SK-MEL-5 (cell line): ENCODE measurements around the gene PPM1B. TPM values are rescaled to one million over a fixed set of nuclear protein-coding genes. Genes with fewer than 3 reads are reported as not detected.
A peak's percentile ranks its signal among the peaks of the same experiment; 100 is the strongest.
"Not testable (repeated sequence)": the region's sequence is repeated elsewhere in the genome, so short reads cannot be mapped to it uniquely, and the experiment has no call there.

Experiments
- DNase-seq: peaks from one replicate; pipeline ENCODE4 v3.0.0-alpha.2; 2016; ENCODE audit warnings: low read depth, low spot score
- in situ Hi-C: cut with HindIII; loops from 2 replicates; pipeline ENCODE4 v1.10.0; 2016; ENCODE audit warnings: low sequenced_read_pairs, high pct_unique_total_duplicates, low pct_unique_long_range_greater_than_20kb
- total RNA-seq: library from RNA; depleted of rRNA; stranded (reverse); fragments of >200 nt; shearing (Covaris generic); gene quantifications from 2 replicates; pipeline ENCODE4 v1.2.3, GENCODE V29; 2014

The PPM1B gene
- total RNA-seq, 1 experiment from 2014 or later, result 25.2 TPM

GRCh38 chr2:44226753-44227152 is 58.1 kb downstream of the PPM1B start:
- no peak for DNase-seq
- in situ Hi-C loops, result no loop called here

GRCh38 chr2:44230378-44230777 is 61.7 kb downstream of the PPM1B start:
- in situ Hi-C loops, result no loop called here
- DNase-seq, result no peak

- in situ Hi-C loops, result no loop called here
- peak; percentile 41 for DNase-seq
These were observed 64.9 kb downstream of the PPM1B start for GRCh38 chr2:44233450-44234128.

- DNase-seq, result no peak
- in situ Hi-C loops, result no loop called here
These were observed 68.5 kb downstream of the PPM1B start for GRCh38 chr2:44237221-44237620.

- in situ Hi-C loops, result no loop called here
- peak; percentile 84 for DNase-seq
These were observed 74.2 kb downstream of the PPM1B start for GRCh38 chr2:44242904-44243303.

- DNase-seq, result peak; percentile 84
- in situ Hi-C loops, result no loop called here
These were observed 75.6 kb downstream of the PPM1B start for GRCh38 chr2:44244135-44244871.

GRCh38 chr2:44245083-44245861 is 76.6 kb downstream of the PPM1B start:
- in situ Hi-C loops, result no loop called here
- no peak for DNase-seq

- in situ Hi-C loops, result no loop called here
- no peak for DNase-seq
These were observed 77.8 kb downstream of the PPM1B start for GRCh38 chr2:44246436-44246835.

- in situ Hi-C loops, result no loop called here
These were observed 78.2 kb downstream of the PPM1B start for GRCh38 chr2:44246840-44247369.

GRCh38 chr2:44247924-44248323 is 79.2 kb downstream of the PPM1B start:
- in situ Hi-C loops, result no loop called here
- DNase-seq, result no peak

More at GRCh38 chr2:44246840-44247369, 78.2 kb downstream of the PPM1B start:
- DNase-seq, result no peak

- DNase-seq, in situ Hi-C loops: not testable (repeated sequence)
These were observed 80.6 kb downstream of the PPM1B start for GRCh38 chr2:44249269-44249668.

- DNase-seq, result no peak
- in situ Hi-C loops, result no loop called here
These were observed 81.7 kb downstream of the PPM1B start for GRCh38 chr2:44250376-44250775.

- in situ Hi-C loops, result no loop called here
- no peak for DNase-seq
These were observed 85.3 kb downstream of the PPM1B start for GRCh38 chr2:44254023-44254422.

GRCh38 chr2:44255704-44256103 is 87.0 kb downstream of the PPM1B start:
- DNase-seq, in situ Hi-C loops: not testable (repeated sequence)

- peak; percentile 81 for DNase-seq
- in situ Hi-C loops, result not testable (repeated sequence)
These were observed 89.1 kb downstream of the PPM1B start for GRCh38 chr2:44257802-44258201.

- DNase-seq, result no peak
- in situ Hi-C loops, result no loop called here
These were observed 98.7 kb downstream of the PPM1B start for GRCh38 chr2:44267269-44267795.

- in situ Hi-C loops, result no loop called here
These were observed 99.3 kb downstream of the PPM1B start for GRCh38 chr2:44267796-44268648.

More at GRCh38 chr2:44267796-44268648, 99.3 kb downstream of the PPM1B start:
- DNase-seq, result peak; percentile 68
